HepG2 (cell line): ENCODE measurements around the gene DAB1.

ENCODE experiments used
- CAMTA2 ChIP-seq: sonication (generic); formaldehyde crosslinking; IDR thresholded peaks from 2 replicates; pipeline ENCODE4 v1.4.0; 2020; ENCODE audit warnings: mild to moderate bottlenecking, missing genetic modification reagents, borderline replicate concordance
- CTCF ChIP-seq: sonication (generic); formaldehyde crosslinking; IDR thresholded peaks from 2 replicates; pipeline ENCODE4 v1.5.0; 2020; ENCODE audit warnings: mild to moderate bottlenecking, missing genetic modification reagents, moderate library complexity
- KDM6A ChIP-seq: IDR thresholded peaks from 2 replicates; pipeline ENCODE4 v1.6.1; 2016; ENCODE audit warnings: low read depth
- MXI1 ChIP-seq: IDR thresholded peaks from 3 replicates; pipeline ENCODE4 v1.6.1; 2012; ENCODE audit warnings: low read depth, low read length, inconsistent platforms, borderline replicate concordance
- POLR2AphosphoS5 ChIP-seq: IDR thresholded peaks from 2 replicates; pipeline ENCODE4 v1.6.1; 2012; ENCODE audit warnings: low read depth, low read length
- RFX5 ChIP-seq: IDR thresholded peaks from 2 replicates; pipeline ENCODE4 v1.6.1; 2011; ENCODE audit warnings: low read depth, low read length, improper control_type of control experiment
- SIN3A ChIP-seq: IDR thresholded peaks from 2 replicates; pipeline ENCODE4 v1.6.1; 2011; ENCODE audit warnings: low read depth, mild to moderate bottlenecking, control low read depth, low read length, borderline replicate concordance
- SMC3 ChIP-seq: IDR thresholded peaks from 2 replicates; pipeline ENCODE4 v1.6.1; 2011; ENCODE audit warnings: low read length, improper control_type of control experiment
- SRF ChIP-seq: IDR thresholded peaks from 2 replicates; pipeline ENCODE4 v1.6.1; 2011; ENCODE audit warnings: mild to moderate bottlenecking, low read depth, low read length, moderate library complexity
- SRSF4 ChIP-seq: fragments of 200-400 bp; formaldehyde crosslinking; IDR thresholded peaks from one replicate; pipeline ENCODE4 v1.6.1; 2018; ENCODE audit warnings: mild to moderate bottlenecking, low read depth, low read length, moderate library complexity; ENCODE audit not compliant: poor library complexity, severe bottlenecking
- USF2 ChIP-seq, 2 experiments: sonication (generic) in 1 of 2; formaldehyde crosslinking in 1 of 2; IDR thresholded peaks; 2 replicates each; pipeline versions ENCODE4 v1.5.1 to v1.6.1; 2011 to 2020; ENCODE audit warnings: borderline replicate concordance in 1 of 2, low read depth in 1 of 2, low read length in 1 of 2, mild to moderate bottlenecking in 1 of 2, missing genetic modification reagents in 1 of 2, moderate library complexity in 1 of 2
- ZNF670 ChIP-seq: sonication (generic); formaldehyde crosslinking; IDR thresholded peaks from 2 replicates; pipeline ENCODE4 v1.8.0; 2022; ENCODE audit warnings: mild to moderate bottlenecking, missing genetic modification reagents, borderline replicate concordance
- ZNF737 ChIP-seq: sonication (generic); formaldehyde crosslinking; IDR thresholded peaks from 2 replicates; pipeline ENCODE4 v1.5.0; 2020; ENCODE audit warnings: missing genetic modification reagents, mild to moderate bottlenecking, borderline replicate concordance

DNA sequence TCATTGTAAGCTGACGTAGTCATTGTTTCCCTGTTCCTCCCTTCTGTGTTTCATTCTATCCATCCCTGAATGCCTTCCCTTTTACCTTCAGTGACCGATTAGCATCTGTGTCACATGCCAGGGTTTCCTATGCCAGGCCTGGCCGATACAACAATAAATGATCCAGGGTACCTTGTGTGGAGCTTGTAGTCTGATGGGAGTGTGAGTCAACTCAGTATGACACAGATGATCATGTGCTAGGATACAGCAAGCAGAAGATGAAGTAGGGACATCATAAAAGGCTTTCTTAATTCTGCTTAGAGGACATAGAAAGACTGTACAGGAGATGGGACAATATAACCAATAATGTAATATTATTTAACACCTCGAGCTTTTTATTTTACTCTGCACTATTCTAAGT lies 294.0 kb downstream of the DAB1 start:
- TF ChIP-seq CAMTA2 (CRISPR knock-in tag): no peak
- no peak for TF ChIP-seq RFX5
- TF ChIP-seq POLR2AphosphoS5: no peak
- no peak for TF ChIP-seq SMC3
- no peak for TF ChIP-seq ZNF670 (CRISPR knock-in tag)
- TF ChIP-seq KDM6A: no peak
- no peak for TF ChIP-seq SIN3A
- no peak for TF ChIP-seq SRF
- no peak for TF ChIP-seq CTCF (CRISPR knock-in tag)
- TF ChIP-seq SRSF4: no peak
- no peak for TF ChIP-seq USF2 (IDR thresholded peaks at IDR 0.05; ENCODE audit: low read depth, low read length)
- TF ChIP-seq USF2 (CRISPR knock-in tag; IDR thresholded peaks at IDR 0.05; ENCODE audit: borderline replicate concordance): no peak
- TF ChIP-seq MXI1: no peak
- no peak for TF ChIP-seq ZNF737 (CRISPR knock-in tag)
